Fibroblast of skin of right quadriceps (primary cell): ENCODE results near the gene DERL3.

ENCODE experiments used
- DNase-seq: peaks from one replicate; pipeline ENCODE4 v3.0.0-alpha.2; 2013

The DERL3 gene

GRCh38 chr22:23800297-23801237, 38.2 kb downstream of the DERL3 start:
- DNase-seq, result no peak

DNA sequence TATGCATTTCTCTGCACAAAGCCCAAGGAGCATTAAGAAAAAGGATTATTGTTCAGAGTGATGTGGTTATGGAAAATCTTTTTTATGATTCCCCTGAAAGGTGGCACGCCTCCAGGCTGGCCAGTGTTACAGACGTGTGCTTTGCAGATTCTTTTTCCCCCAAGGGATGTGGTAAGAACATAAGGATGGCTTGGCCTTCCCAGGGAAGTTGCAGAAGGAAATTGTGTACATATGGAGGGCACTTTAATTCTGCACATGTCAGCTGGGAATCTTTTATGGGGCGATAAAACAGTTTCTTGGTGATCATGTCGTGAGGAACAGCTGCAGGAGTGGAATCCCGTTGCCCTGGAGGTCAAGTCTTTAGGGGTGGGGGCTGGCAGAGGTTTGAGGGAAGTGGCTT, 42.3 kb downstream of the DERL3 start:
- peak; percentile 87 for DNase-seq

DNA sequence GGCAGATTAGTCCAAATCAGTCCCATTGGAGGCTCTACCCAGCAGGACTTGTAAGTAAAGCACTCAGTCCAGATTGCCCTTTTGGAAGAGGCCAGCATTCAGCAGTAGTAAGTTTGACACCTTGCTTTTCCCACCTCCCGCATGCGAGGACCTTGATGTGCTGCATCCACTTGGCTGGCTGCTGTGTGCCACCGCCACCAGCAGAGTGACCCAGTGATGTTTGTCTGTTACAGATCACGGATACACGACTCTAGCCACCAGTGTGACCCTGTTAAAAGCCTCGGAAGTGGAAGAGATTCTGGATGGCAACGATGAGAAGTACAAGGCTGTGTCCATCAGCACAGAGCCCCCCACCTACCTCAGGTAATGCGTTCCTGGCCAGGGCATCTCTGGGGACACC, 45.5 kb downstream of the DERL3 start:
- no peak for DNase-seq

DNA sequence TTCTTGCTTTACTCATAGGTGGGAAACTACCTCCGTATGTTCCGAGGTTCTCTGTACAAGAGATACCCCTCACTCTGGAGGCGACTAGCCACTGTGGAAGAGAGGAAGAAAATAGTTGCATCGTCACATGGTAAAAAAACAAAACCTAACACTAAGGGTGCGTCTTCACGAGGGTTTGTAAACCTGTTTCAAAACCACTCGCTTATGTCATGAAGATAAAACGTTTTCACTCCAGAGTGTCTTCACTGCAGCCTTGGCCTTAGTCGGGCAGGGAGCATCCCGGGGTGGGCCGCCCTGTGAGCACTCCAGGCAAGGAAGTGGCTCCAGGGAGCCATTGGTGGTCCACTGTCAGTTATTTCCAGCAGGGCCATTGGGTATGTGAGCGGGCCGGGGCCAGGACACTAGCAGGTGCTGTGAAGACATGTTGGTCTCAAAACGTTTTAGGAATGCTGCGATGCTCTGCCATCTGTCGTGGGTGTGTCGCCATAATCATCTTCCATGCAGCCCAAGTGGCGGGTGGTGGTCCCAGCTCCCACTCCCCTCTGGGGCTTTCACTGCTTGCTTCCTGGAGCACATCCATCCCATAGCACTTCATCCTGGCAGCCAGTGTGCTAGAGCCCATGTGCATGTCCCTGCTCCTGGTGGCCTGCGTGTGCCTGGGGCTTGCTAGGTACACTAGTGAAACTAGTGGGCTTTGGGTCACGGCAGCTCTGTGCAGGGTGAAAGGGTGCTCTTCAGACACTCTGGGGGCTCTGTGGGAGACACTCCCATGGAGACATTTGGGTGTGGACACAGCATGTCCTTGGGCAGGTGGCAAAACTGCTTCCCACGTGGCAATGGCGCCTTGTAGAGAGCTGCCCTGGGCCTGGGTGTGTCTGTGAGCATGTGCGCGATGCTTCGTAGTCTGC, 46.8 kb downstream of the DERL3 start:
- no peak for DNase-seq

DNA sequence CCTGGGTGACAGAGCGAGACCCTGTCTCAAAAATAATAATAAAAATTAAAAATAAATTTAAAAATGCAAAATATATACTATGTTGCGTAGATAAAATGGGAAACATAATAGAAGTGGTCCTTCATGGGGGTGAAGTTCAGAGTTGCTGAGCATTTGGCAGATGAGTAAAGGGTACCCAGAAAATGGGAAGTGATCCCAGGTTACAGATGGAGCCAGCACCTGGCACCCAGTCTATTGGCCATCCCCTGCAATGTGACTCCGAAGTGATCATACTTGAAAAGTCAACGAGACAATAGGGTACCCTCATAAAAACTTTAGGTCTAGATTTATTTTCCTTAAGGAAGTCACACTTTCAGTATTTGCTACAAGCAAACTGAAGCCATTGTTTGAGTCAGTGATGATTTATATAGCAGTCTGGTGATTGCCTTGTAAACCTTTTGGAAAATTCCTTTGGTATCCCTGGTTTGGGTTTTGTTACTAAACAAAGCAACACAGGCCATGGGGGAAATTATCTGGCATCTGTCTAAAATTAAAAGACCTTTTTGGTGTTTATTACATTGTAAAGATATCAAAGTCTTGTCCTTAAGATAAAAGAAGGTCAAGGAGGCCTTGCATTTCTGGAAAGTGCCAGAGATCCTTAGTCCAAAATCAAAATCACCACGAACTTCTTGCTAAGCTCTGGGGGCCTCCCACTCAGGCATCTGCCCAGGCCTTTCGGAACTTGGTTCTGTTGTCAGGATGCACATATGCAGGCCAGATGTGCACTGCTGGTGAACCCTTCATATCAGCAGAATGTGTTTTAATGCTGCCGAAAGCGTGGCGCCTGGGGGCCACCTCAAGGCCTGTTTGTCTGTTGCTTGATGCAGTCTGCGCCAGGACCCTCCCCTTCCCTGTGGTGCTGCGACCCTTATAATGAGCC, 47.7 kb downstream of the DERL3 start:
- DNase-seq, result peak; percentile 74

DNA sequence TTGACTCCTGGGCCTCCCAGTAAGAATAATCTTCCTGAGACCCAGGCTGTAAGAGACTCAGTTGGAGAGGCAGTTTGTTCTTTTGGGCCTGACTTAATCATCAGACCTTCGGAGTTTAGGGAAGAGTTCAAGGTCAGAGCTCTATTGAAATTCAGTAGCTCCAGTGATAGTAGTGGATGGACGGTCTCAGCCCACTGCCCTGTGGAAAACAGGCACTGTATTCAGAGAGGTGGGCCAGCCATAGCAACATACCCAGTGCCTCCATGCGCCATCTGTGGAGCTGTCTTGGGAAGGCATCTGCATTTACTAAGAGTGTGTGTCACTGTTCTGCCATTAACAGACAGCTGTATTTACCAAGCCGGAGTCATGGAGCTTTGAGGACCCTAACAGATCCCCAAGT, 49.2 kb downstream of the DERL3 start:
- DNase-seq, result no peak

- no peak for DNase-seq
These were observed 49.7 kb downstream of the DERL3 start for GRCh38 chr22:23789121-23789520.

GRCh38 chr22:23787910-23788309, 50.9 kb downstream of the DERL3 start:
- no peak for DNase-seq

DNA sequence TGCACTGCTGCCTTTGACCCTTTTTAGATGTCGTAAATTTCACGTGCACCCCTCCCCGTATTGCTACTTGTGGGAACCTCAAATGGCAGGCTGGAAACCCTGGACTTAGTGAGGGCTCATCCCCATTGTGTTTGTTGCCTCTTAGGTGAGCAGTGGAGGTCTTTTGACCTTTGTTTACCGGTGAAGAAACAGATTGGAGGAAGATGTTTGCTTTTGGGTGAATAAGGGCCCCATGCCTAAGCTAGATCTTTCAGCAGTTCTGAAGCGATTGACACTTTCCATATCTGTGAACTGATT, 51.3 kb downstream of the DERL3 start:
- DNase-seq, result no peak

DNA sequence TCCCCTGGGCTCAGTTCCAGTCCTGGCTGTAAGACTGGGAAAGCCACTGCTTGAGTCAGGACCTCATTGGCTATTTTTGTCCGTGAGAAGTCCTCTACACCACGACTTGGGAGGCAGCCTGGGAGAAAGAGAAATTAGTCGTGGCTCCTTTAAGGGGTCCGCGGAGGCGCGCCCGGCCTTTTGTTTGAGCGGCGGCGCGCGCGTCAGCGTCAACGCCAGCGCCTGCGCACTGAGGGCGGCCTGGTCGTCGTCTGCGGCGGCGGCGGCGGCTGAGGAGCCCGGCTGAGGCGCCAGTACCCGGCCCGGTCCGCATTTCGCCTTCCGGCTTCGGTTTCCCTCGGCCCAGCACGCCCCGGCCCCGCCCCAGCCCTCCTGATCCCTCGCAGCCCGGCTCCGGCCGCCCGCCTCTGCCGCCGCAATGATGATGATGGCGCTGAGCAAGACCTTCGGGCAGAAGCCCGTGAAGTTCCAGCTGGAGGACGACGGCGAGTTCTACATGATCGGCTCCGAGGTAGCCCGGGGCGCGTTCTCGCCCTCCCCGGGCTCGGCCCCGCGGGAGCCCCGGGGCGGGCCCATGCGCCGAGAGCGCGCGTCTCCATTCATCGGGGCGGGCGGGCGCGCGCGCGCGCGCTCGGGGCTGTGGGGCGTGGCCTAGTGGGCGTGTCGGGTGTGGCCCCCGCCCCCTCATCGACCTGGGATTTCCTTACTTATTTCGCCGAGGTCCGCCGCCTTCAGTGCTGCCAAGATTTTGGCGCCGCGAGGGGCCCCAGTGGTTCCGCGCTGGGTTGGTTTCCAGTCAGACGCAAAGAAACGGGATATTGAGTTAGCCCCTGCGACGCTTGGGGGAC, 51.8 kb downstream of the DERL3 start, which contains the start of gene SMARCB1:
Gene SMARCB1 (plus strand): TSS at position 215 of the 848 bp plus-strand sequence. CDS start 204 bp downstream, at position 419.
- peak; percentile 91 for DNase-seq

GRCh38 chr22:23786261-23786710, 52.5 kb downstream of the DERL3 start:
- DNase-seq, result no peak
